K562 (cell line): ENCODE data around the gene CCDC102B. TPM values are rescaled to one million over a fixed set of nuclear protein-coding genes. Genes with fewer than 3 reads are reported as not detected.

Experiments
- ATAC-seq: fragments of 200-7000 bp; cut with Tn5 transposase; 3 replicates; pipeline ENCODE4 v1.9.1; 2020; ENCODE audit warnings: moderate library complexity
- BruUV-seq: library from RNA; stranded (reverse); fragments of 400-500 nt; replicated peaks from 2 replicates; lab custom pipeline; 2021; lab: Mats Ljungman, UMichigan
- CTCF ChIA-PET: fragments of 300-600 bp; formaldehyde crosslinking; extraction: SDS; loops from one replicate; lab custom pipeline; 2021; ENCODE audit warnings: low intra/inter-chr PET ratio; lab: Yijun Ruan, JAX
- POLR2A ChIA-PET: fragments of 300-600, 350-650 bp; sonication (Branson Sonifier 250); formaldehyde crosslinking; extraction: SDS; loops from one replicate; lab custom pipeline; 2021; ENCODE audit warnings: antibody characterized with exemption, inconsistent platforms; lab: Yijun Ruan, JAX
- DNase-seq, 4 experiments: peaks; one replicate each; pipeline versions ENCODE4 v3.0.0 to v3.0.0-alpha.2; 2011 to 2018; ENCODE audit warnings: low spot score in 3 of 4, mixed read lengths in 3 of 4; ENCODE audit errors: extremely low read depth in 1 of 4
- FAIRE-seq: peaks from 2 replicates; lab custom pipeline; 2011; peaks lifted over from hg19 to GRCh38; lab: Jason Lieb, UNC
- H2AFZ ChIP-seq: 2 replicates; pipeline ENCODE4 v1.6.0; 2011; ENCODE audit warnings: low read depth, low read length, control low read depth, inconsistent platforms
- H3K27ac ChIP-seq: fragments of 200-600 bp; 3 replicates; pipeline ENCODE4 v1.8.0; 2011; ENCODE audit warnings: low read depth, mild to moderate bottlenecking, control low read depth, inconsistent platforms, low read length, moderate library complexity, mixed read lengths; ENCODE audit errors: extremely low read depth
- H3K27me3 ChIP-seq, 2 experiments: fragments of 300-600 bp in 1 of 2; 2 replicates in 1 of 2; 3 replicates in 1 of 2; pipeline versions ENCODE4 v1.6.0 to v1.8.0; 2011; ENCODE audit warnings: inconsistent platforms in 2 of 2, low read length in 2 of 2, mild to moderate bottlenecking in 1 of 2, mixed read lengths in 1 of 2, moderate library complexity in 1 of 2; ENCODE audit not compliant: control insufficient read depth in 2 of 2, insufficient read depth in 2 of 2
- H3K36me3 ChIP-seq: fragments of 300-600 bp; 3 replicates; pipeline ENCODE4 v1.8.0; 2011; ENCODE audit warnings: mild to moderate bottlenecking, low read length, inconsistent platforms; ENCODE audit not compliant: control insufficient read depth, insufficient read depth
- H3K4me1 ChIP-seq, 2 experiments: fragments of 200-600 bp in 1 of 2; replicated peaks in 1 of 2; 2 replicates in 1 of 2; 3 replicates in 1 of 2; pipeline versions ENCODE4 v1.5.1 to v1.8.0; 2011; ENCODE audit warnings: inconsistent platforms in 2 of 2, low read length in 2 of 2, mild to moderate bottlenecking in 1 of 2, mixed read lengths in 1 of 2, moderate library complexity in 1 of 2; ENCODE audit not compliant: control insufficient read depth in 2 of 2, insufficient read depth in 2 of 2
- H3K4me2 ChIP-seq: 2 replicates; pipeline ENCODE4 v1.6.1; 2011; ENCODE audit warnings: low read length, control low read depth, inconsistent platforms, mixed read lengths; ENCODE audit not compliant: insufficient read depth
- H3K4me3 ChIP-seq: fragments of 200-600 bp; sonication (generic), shearing (Covaris generic); 2 replicates; pipeline ENCODE4 v1.5.1; 2016; ENCODE audit warnings: control low read depth, inconsistent platforms
- H3K79me2 ChIP-seq: fragments of 200-600 bp; 3 replicates; pipeline ENCODE4 v1.8.0; 2011; ENCODE audit warnings: low read length, inconsistent platforms; ENCODE audit not compliant: control insufficient read depth, insufficient read depth
- H3K9ac ChIP-seq, 2 experiments: 2 replicates each; pipeline versions ENCODE4 v1.6.0 to v1.6.1; 2011; ENCODE audit warnings: low read depth in 2 of 2, low read length in 2 of 2, control low read depth in 1 of 2, inconsistent platforms in 1 of 2, mild to moderate bottlenecking in 1 of 2, mixed read lengths in 1 of 2; ENCODE audit not compliant: insufficient read depth in 1 of 2
- H3K9me1 ChIP-seq: one replicate; pipeline ENCODE4 v1.6.0; 2011; ENCODE audit warnings: inconsistent platforms, mild to moderate bottlenecking, low read length, moderate library complexity; ENCODE audit not compliant: control insufficient read depth, insufficient read depth
- H3K9me3 ChIP-seq: replicated peaks from 2 replicates; pipeline ENCODE4 v1.5.1; 2011; ENCODE audit warnings: low read depth, low read length, inconsistent platforms; ENCODE audit not compliant: control insufficient read depth, insufficient read depth
- H4K20me1 ChIP-seq: replicated peaks from 2 replicates; pipeline ENCODE4 v1.6.1; 2011; ENCODE audit warnings: low read length, inconsistent platforms, mixed read lengths; ENCODE audit not compliant: control insufficient read depth, insufficient read depth
- FOXA1 ChIP-seq: fragments of 450-650 bp; IDR thresholded peaks from 2 replicates; pipeline ENCODE4 v1.6.1; 2016; ENCODE audit warnings: mild to moderate bottlenecking, borderline replicate concordance
- GTF2F1 ChIP-seq: IDR thresholded peaks from 2 replicates; pipeline ENCODE4 v1.6.1; 2011; ENCODE audit warnings: low read depth, low read length, improper control_type of control experiment
- HDGF ChIP-seq: fragments of 450-650 bp; IDR thresholded peaks from 2 replicates; pipeline ENCODE4 v1.6.1; 2016
- HINFP ChIP-seq: fragments of 450-650 bp; conservative IDR thresholded peaks from 2 replicates; pipeline ENCODE4 v1.6.1; 2016; ENCODE audit warnings: missing genetic modification characterization, low read depth, mild to moderate bottlenecking, control low read depth, missing compliant biosample characterization
- HMGN3 ChIP-seq: IDR thresholded peaks from 2 replicates; pipeline ENCODE4 v1.6.1; 2011; ENCODE audit warnings: borderline replicate concordance, low read depth, mild to moderate bottlenecking, mixed read lengths, low read length; ENCODE audit not compliant: insufficient read length; ENCODE audit errors: extremely low read depth
- HNRNPUL1 ChIP-seq: fragments of 200-400 bp; formaldehyde crosslinking; IDR thresholded peaks from 2 replicates; pipeline ENCODE4 v1.6.1; 2017; ENCODE audit warnings: low read length
- MXD1 ChIP-seq: fragments of 250-450 bp; sonication (Bioruptor Pico); IDR thresholded peaks from 2 replicates; pipeline ENCODE4 v1.8.0; 2021; ENCODE audit warnings: borderline replicate concordance, mild to moderate bottlenecking, moderate library complexity; ENCODE audit not compliant: poor library complexity, severe bottlenecking
- PKNOX1 ChIP-seq: fragments of 450-650 bp; IDR thresholded peaks from 2 replicates; pipeline ENCODE4 v1.6.1; 2016
- POLR3A ChIP-seq: IDR thresholded peaks from 2 replicates; pipeline ENCODE4 v1.6.1; 2011; ENCODE audit warnings: borderline replicate concordance, mild to moderate bottlenecking, moderate library complexity; ENCODE audit not compliant: insufficient read length, insufficient read depth; ENCODE audit errors: extremely low read depth
- TGIF2 ChIP-seq: sonication (generic); formaldehyde crosslinking; IDR thresholded peaks from 2 replicates; pipeline ENCODE4 v1.8.1; 2022; ENCODE audit warnings: mild to moderate bottlenecking, missing genetic modification reagents, moderate library complexity
- THAP7 ChIP-seq: fragments of 250-450 bp; sonication (Bioruptor Pico); IDR thresholded peaks from 2 replicates; pipeline ENCODE4 v1.5.0; 2021
- ZNF165 ChIP-seq: fragments of 250-450 bp; sonication (Bioruptor Pico); IDR thresholded peaks from 2 replicates; pipeline ENCODE4 v1.4.0; 2020; ENCODE audit warnings: borderline replicate concordance
- ZNF354B ChIP-seq: fragments of 250-450 bp; sonication (Bioruptor Pico); IDR thresholded peaks from 2 replicates; pipeline ENCODE4 v1.4.0; 2020
- ZNF395 ChIP-seq: fragments of 200-800 bp; sonication (Bioruptor generic); IDR thresholded peaks from 2 replicates; pipeline ENCODE4 v1.6.1; 2017; ENCODE audit warnings: missing genetic modification characterization, missing compliant biosample characterization
- ZNF507 ChIP-seq: conservative IDR thresholded peaks from 2 replicates; pipeline ENCODE4 v1.6.1; 2017; ENCODE audit warnings: missing genetic modification characterization, missing compliant biosample characterization
- WGBS: fragments of 100-300 bp; shearing (Covaris generic); methylation state at CpG from one replicate; pipeline ENCODE4 v1.1.6; 2016; ENCODE audit warnings: low coverage, mixed read lengths; ENCODE audit not compliant: insufficient coverage; ENCODE audit errors: missing lambda C conversion rate; 5-methylcytosine and 5-hydroxymethylcytosine counted together
- in situ Hi-C: fragments of 300-500 bp; cut with MboI; formaldehyde crosslinking; loops from 4 replicates; pipeline ENCODE4 v1.15.0; 2018; ENCODE audit warnings: inconsistent platforms, mixed read lengths
- intact Hi-C: fragments of 100-400 bp; cut with micrococcal nuclease; formaldehyde crosslinking; loops from 2 replicates; pipeline ENCODE4 v1.14.2; 2022
- polyA plus RNA-seq, 8 experiments: library from polyadenylated mRNA; depleted of rRNA in 4 of 8; stranded (reverse) in 5 of 8; unstranded in 3 of 8; fragments of >200 nt; fragmentation: Nextera tagmentation in 2 of 8; fragmentation: Illumina TruSeq in 1 of 8; extraction: Ambion mirVana in 2 of 8; extraction: Trizol in 1 of 8; gene quantifications; 2 replicates each; pipeline versions ENCODE4 v1.2.1 to v1.2.3, GENCODE V29; 2011 to 2014; ENCODE audit warnings: inconsistent platforms in 1 of 8, missing spikeins in 1 of 8
- total RNA-seq, 7 experiments: library from RNA; depleted of rRNA in 6 of 7; stranded (reverse); fragments of >200 nt in 6 of 7; fragmentation: Illumina TruSeq in 2 of 7; extraction: Trizol in 2 of 7; gene quantifications; 2 replicates each; pipeline versions ENCODE4 v1.2.1 to v1.2.3, GENCODE V29; 2011 to 2021; ENCODE audit warnings: low replicate concordance in 1 of 7

CCDC102B gene
- total and polyA plus RNA-seq, 9 of the 15 experiments (the other 6 are each of a cell fraction or from before 2014, with no cell fraction given) = 0.18 to 1.5 (median 0.73) TPM

- Histone ChIP-seq H3K27ac (no peak overlapping the region), H2AFZ (no peak overlapping the region), H3K9ac (no peak overlapping the region), H3K27me3 (no peaks in the 10 kb centered on the region), H3K36me3 (no peaks in the 10 kb centered on the region), H3K4me2 (no peak overlapping the region), H3K79me2 (no peaks in the 10 kb centered on the region), H3K4me1 (no peaks in the 10 kb centered on the region), H3K9me1 (no peaks in the 10 kb centered on the region), H3K9me3 (no peaks in the 10 kb centered on the region), H4K20me1 (no peaks in the 10 kb centered on the region), H3K4me3 (no peak overlapping the region)
- POLR2A ChIA-PET = no interaction called here
- FAIRE-seq (no peak), DNase-seq (no peak), ATAC-seq (no peak)
- BruUV-seq = no TSS peak
- 0% methylated on average over 4 of the region's 5 CpGs for WGBS
- CTCF ChIA-PET = no interaction called here
- intact Hi-C loops (no loop called here), in situ Hi-C loops (no loop called here)
- TF ChIP-seq HNRNPUL1 (no peak), PKNOX1 (no peak), FOXA1 (no peak), ZNF354B (no peak), THAP7 (CRISPR knock-in tag) (no peak), MXD1 (CRISPR knock-in tag) (no peak), TGIF2 (no peak), HDGF (no peak), POLR3A (no peak), HINFP (tag) (no peak), ZNF507 (no peak), ZNF165 (CRISPR knock-in tag) (no peak), GTF2F1 (no peak), HMGN3 (no peak), ZNF395 (no peak)
These were observed 288.1 kb downstream of the CCDC102B start for GRCh38 chr18:69085951-69086350.
